CD4-positive, alpha-beta T cell treated with Interleukin-17A for 4 hours (primary cell): Measurements from ENCODE around the gene CDHR2.

Source experiments
- DNase-seq: peaks from one replicate; pipeline ENCODE4 v3.0.0-alpha.2; 2020; ENCODE audit warnings: mixed read lengths

CDHR2 gene

GRCh38 chr5:176548967-176549444, at the start of gene CDHR2:
TSS of gene CDHR2 (plus strand) at chr5:176549342. CDS start at chr5:176565353, 16,011 bp downstream.
- no peak for DNase-seq

- no peak for DNase-seq
Observed at GRCh38 chr5:176500511-176500910, 48.6 kb upstream of the CDHR2 start.

- DNase-seq: no peak
Observed at GRCh38 chr5:176501333-176501732, 47.8 kb upstream of the CDHR2 start.

- DNase-seq: no peak
Observed at GRCh38 chr5:176503496-176503895, 45.6 kb upstream of the CDHR2 start.

- no peak for DNase-seq
Observed at GRCh38 chr5:176507911-176508310, 41.2 kb upstream of the CDHR2 start.

GRCh38 chr5:176508603-176509002, 40.5 kb upstream of the CDHR2 start:
- no peak for DNase-seq

GRCh38 chr5:176513788-176514187, 35.4 kb upstream of the CDHR2 start:
- no peak for DNase-seq

GRCh38 chr5:176514244-176514950, 34.7 kb upstream of the CDHR2 start:
- no peak for DNase-seq

- DNase-seq: no peak
Observed at GRCh38 chr5:176515396-176515795, 33.7 kb upstream of the CDHR2 start.

- DNase-seq: no peak
Observed at GRCh38 chr5:176517053-176517661, 32.0 kb upstream of the CDHR2 start.

- DNase-seq: no peak
Observed at GRCh38 chr5:176519810-176520720, 29.1 kb upstream of the CDHR2 start.

- DNase-seq: no peak
Observed at GRCh38 chr5:176521286-176521685, 27.9 kb upstream of the CDHR2 start.

- DNase-seq: no peak
Observed at GRCh38 chr5:176521699-176522263, 27.4 kb upstream of the CDHR2 start.

GRCh38 chr5:176524138-176524537, 25.0 kb upstream of the CDHR2 start:
- no peak for DNase-seq

- no peak for DNase-seq
Observed at GRCh38 chr5:176524987-176525386, 24.2 kb upstream of the CDHR2 start.

- no peak for DNase-seq
Observed at GRCh38 chr5:176525677-176526076, 23.5 kb upstream of the CDHR2 start.

- no peak for DNase-seq
Observed at GRCh38 chr5:176526462-176526861, 22.7 kb upstream of the CDHR2 start.

- no peak for DNase-seq
Observed at GRCh38 chr5:176527246-176528222, 21.6 kb upstream of the CDHR2 start.

- no peak for DNase-seq
Observed at GRCh38 chr5:176528301-176528700, 20.8 kb upstream of the CDHR2 start.

- no peak for DNase-seq
Observed at GRCh38 chr5:176528761-176529115, 20.4 kb upstream of the CDHR2 start.

GRCh38 chr5:176529116-176529740, 19.9 kb upstream of the CDHR2 start:
- no peak for DNase-seq
